HCT116 (cell line): ENCODE results near the gene GABBR1.

Experiments used
- CEBPB ChIP-seq: IDR thresholded peaks from 2 replicates; pipeline ENCODE4 v1.6.1; 2012; ENCODE audit warnings: low read depth
- CTCF ChIP-seq, 3 experiments: fragments of 200-600 bp in 1 of 3; sonication (generic) in 1 of 3; IDR thresholded peaks in 2 of 3; conservative IDR thresholded peaks in 1 of 3; 2 replicates each; pipeline ENCODE4 v1.5.1; 2012 to 2017; ENCODE audit warnings: low read depth in 2 of 3, low read length in 2 of 3, antibody characterized with exemption in 1 of 3, borderline replicate concordance in 1 of 3, control low read depth in 1 of 3, mild to moderate bottlenecking in 1 of 3, mixed read lengths in 1 of 3, mixed run types in 1 of 3, moderate library complexity in 1 of 3; ENCODE audit not compliant: insufficient read depth in 1 of 3
- EZH2 ChIP-seq: fragments of 200-600 bp; sonication (generic); IDR thresholded peaks from 2 replicates; pipeline ENCODE4 v1.6.1; 2017; ENCODE audit warnings: antibody characterized with exemption, mixed run types
- JUND ChIP-seq: IDR thresholded peaks from 2 replicates; pipeline ENCODE4 v1.6.1; 2012
- POLR2A ChIP-seq: IDR thresholded peaks from 2 replicates; pipeline ENCODE4 v1.7.0; 2011; ENCODE audit warnings: borderline replicate concordance; ENCODE audit not compliant: insufficient read depth, insufficient read length; ENCODE audit errors: extremely low read depth

GRCh38 chr6:29557320-29557719, 75.7 kb downstream of the GABBR1 start:
- no peak for TF ChIP-seq CTCF (IDR thresholded peaks at IDR 0.05 in 2 of 3, conservative IDR thresholded peaks at IDR 0.05 in 1 of 3; ENCODE audit: borderline replicate concordance in 1 of 3, insufficient read depth in 1 of 3, low read depth in 2 of 3, low read length in 2 of 3)
- TF ChIP-seq JUND = no peak
- no peak for TF ChIP-seq POLR2A
- no peak for TF ChIP-seq EZH2
- no peak for TF ChIP-seq CEBPB
